Keratinocyte (primary cell): Measurements from ENCODE around the gene MAP7D3. TPM values are rescaled to one million over a fixed set of nuclear protein-coding genes. Genes with fewer than 3 reads are reported as not detected.
"Not testable (repeated sequence)": the region's sequence is repeated elsewhere in the genome, so short reads cannot be mapped to it uniquely, and the experiment has no call there.

Source experiments
- DNase-seq: peaks from one replicate; pipeline ENCODE4 v3.0.0-alpha.2; 2011; ENCODE audit warnings: low read depth, missing footprints, low spot score
- FAIRE-seq: peaks from 2 replicates; lab custom pipeline; 2011; peaks lifted over from hg19 to GRCh38; lab: Jason Lieb, UNC
- H2AFZ ChIP-seq: 2 replicates; pipeline ENCODE4 v1.6.0; 2012; ENCODE audit warnings: low read length, control low read depth, inconsistent platforms; ENCODE audit not compliant: control insufficient read depth
- H3K27ac ChIP-seq: 2 replicates; pipeline ENCODE4 v1.5.1; 2011; ENCODE audit warnings: low read length; ENCODE audit not compliant: control insufficient read depth, insufficient read depth
- H3K27me3 ChIP-seq: 3 replicates; pipeline ENCODE4 v1.6.0; 2011; ENCODE audit warnings: low read length; ENCODE audit not compliant: control insufficient read depth, insufficient read depth; ENCODE audit errors: extremely low read depth
- H3K36me3 ChIP-seq, 2 experiments: 2 replicates in 1 of 2; 3 replicates in 1 of 2; pipeline ENCODE4 v1.5.1; 2011; ENCODE audit warnings: low read length in 2 of 2, mild to moderate bottlenecking in 1 of 2; ENCODE audit not compliant: control insufficient read depth in 2 of 2, insufficient read depth in 2 of 2; ENCODE audit errors: extremely low read depth in 1 of 2
- H3K4me1 ChIP-seq: 3 replicates; pipeline ENCODE4 v1.5.1; 2011; ENCODE audit warnings: low read length; ENCODE audit not compliant: control insufficient read depth, insufficient read depth; ENCODE audit errors: extremely low read depth
- H3K4me2 ChIP-seq: 3 replicates; pipeline ENCODE4 v1.6.0; 2011; ENCODE audit warnings: low read depth, low read length; ENCODE audit not compliant: control insufficient read depth, insufficient read depth; ENCODE audit errors: extremely low read depth
- H3K4me3 ChIP-seq, 3 experiments: fragments of 200-600 bp in 1 of 3; sonication (generic) in 1 of 3; 2 replicates in 2 of 3; 3 replicates in 1 of 3; pipeline ENCODE4 v1.5.1; 2011 to 2016; ENCODE audit warnings: low read length in 3 of 3, mild to moderate bottlenecking in 3 of 3, control low read depth in 2 of 3, inconsistent platforms in 1 of 3, low read depth in 1 of 3, mixed read lengths in 1 of 3, mixed run types in 1 of 3, moderate library complexity in 1 of 3; ENCODE audit not compliant: control insufficient read depth in 2 of 3, insufficient read depth in 2 of 3; ENCODE audit errors: extremely low read depth in 1 of 3
- H3K79me2 ChIP-seq: 2 replicates; pipeline ENCODE4 v1.6.0; 2012; ENCODE audit warnings: low read length; ENCODE audit not compliant: control insufficient read depth, insufficient read depth
- H3K9ac ChIP-seq: 3 replicates; pipeline ENCODE4 v1.6.0; 2011; ENCODE audit warnings: low read length; ENCODE audit not compliant: control insufficient read depth, insufficient read depth; ENCODE audit errors: extremely low read depth
- H3K9me1 ChIP-seq: 3 replicates; pipeline ENCODE4 v1.6.0; 2011; ENCODE audit warnings: low read length; ENCODE audit not compliant: control insufficient read depth, insufficient read depth; ENCODE audit errors: extremely low read depth
- H3K9me3 ChIP-seq: 2 replicates; pipeline ENCODE4 v1.5.1; 2012; ENCODE audit warnings: low read depth, low read length; ENCODE audit not compliant: control insufficient read depth
- H4K20me1 ChIP-seq: 3 replicates; pipeline ENCODE4 v1.6.0; 2011; ENCODE audit warnings: low read length; ENCODE audit not compliant: control insufficient read depth, insufficient read depth; ENCODE audit errors: extremely low read depth
- CTCF ChIP-seq, 3 experiments: IDR thresholded peaks in 1 of 3; conservative IDR thresholded peaks in 1 of 3; optimal IDR thresholded peaks in 1 of 3; 2 replicates in 2 of 3; 3 replicates in 1 of 3; pipeline versions ENCODE3 to v1.5.1; 2011; ENCODE audit warnings: low read length in 3 of 3, mild to moderate bottlenecking in 3 of 3, moderate library complexity in 2 of 3, control low read depth in 1 of 3, inconsistent platforms in 1 of 3; ENCODE audit not compliant: insufficient read depth in 2 of 3; ENCODE audit errors: extremely low read depth in 1 of 3
- EZH2 ChIP-seq: IDR thresholded peaks from one replicate; pipeline ENCODE4 v1.6.1; 2012; ENCODE audit warnings: inconsistent platforms, mild to moderate bottlenecking, low read length, moderate library complexity
- dilution Hi-C: fragments of 300-500 bp; cut with MboI; formaldehyde crosslinking; loops from one replicate; pipeline ENCODE4 v1.7.0; 2020; ENCODE audit warnings: low sequenced_read_pairs; ENCODE audit not compliant: extremely low pct_ligation_motif_present
- polyA plus RNA-seq, 5 experiments: library from polyadenylated mRNA; depleted of rRNA in 3 of 5; stranded (reverse) in 3 of 5; stranded (forward) in 1 of 5; unstranded in 1 of 5; fragments of >200 nt; gene quantifications; 1 replicate in 1 of 5; 2 replicates in 3 of 5; 3 replicates in 1 of 5; pipeline versions ENCODE4 v1.2.1 to v1.2.3, GENCODE V29; 2011 to 2012; ENCODE audit warnings: missing spikeins in 2 of 5, low read depth in 1 of 5, low replicate concordance in 1 of 5

The MAP7D3 gene
- polyA plus RNA-seq, 1 donor (not counting 4 experiments of a cell fraction or from before 2014, with no cell fraction given) = 13.6 TPM

- no peaks in the 10 kb centered on the region for H3K36me3 ChIP-seq
- H3K4me2 ChIP-seq = no peak overlapping the region
- H3K4me3 ChIP-seq = no peak overlapping the region
- peaks cover 7% of the 10 kb centered on the region for H3K4me1 ChIP-seq
- H3K9ac ChIP-seq = no peak overlapping the region
- no peaks in the 10 kb centered on the region for H3K9me3 ChIP-seq
- H3K27me3 ChIP-seq = no peaks in the 10 kb centered on the region
- TF ChIP-seq EZH2 = no peak
- H2AFZ ChIP-seq = no peak overlapping the region
- H3K27ac ChIP-seq = no peak overlapping the region
- FAIRE-seq = no peak
- H3K79me2 ChIP-seq = no peaks in the 10 kb centered on the region
- H4K20me1 ChIP-seq = no peaks in the 10 kb centered on the region
- DNase-seq = no peak
- no peaks in the 10 kb centered on the region for H3K9me1 ChIP-seq
- dilution Hi-C loops = no loop called here
These were observed 41.5 kb upstream of the MAP7D3 start for GRCh38 chrX:136292656-136293055.

GRCh38 chrX:136291824-136292223 is 40.6 kb upstream of the MAP7D3 start:
- no peak for FAIRE-seq
- no peaks in the 10 kb centered on the region for H3K9me1 ChIP-seq
- dilution Hi-C loops = no loop called here
- no peaks in the 10 kb centered on the region for H4K20me1 ChIP-seq
- H3K27me3 ChIP-seq = no peaks in the 10 kb centered on the region
- TF ChIP-seq EZH2 (no peak), CTCF (optimal IDR thresholded peaks at IDR 0.05 in 1 of 3, IDR thresholded peaks at IDR 0.05 in 1 of 3, conservative IDR thresholded peaks at IDR 0.05 in 1 of 3; ENCODE audit: extremely low read depth in 1 of 3, insufficient read depth in 2 of 3, low read length in 3 of 3) (no peak)
- no peak overlapping the region for H3K4me2 ChIP-seq
- no peak overlapping the region for H3K27ac ChIP-seq
- H3K79me2 ChIP-seq = no peaks in the 10 kb centered on the region
- H3K4me3 ChIP-seq = no peak overlapping the region
- DNase-seq = no peak
- no peaks in the 10 kb centered on the region for H3K36me3 ChIP-seq
- H3K4me1 ChIP-seq = peaks cover 7% of the 10 kb centered on the region
- H3K9me3 ChIP-seq = no peaks in the 10 kb centered on the region
- H3K9ac ChIP-seq = no peak overlapping the region
- no peak overlapping the region for H2AFZ ChIP-seq

- H3K27ac ChIP-seq, FAIRE-seq, H2AFZ ChIP-seq, dilution Hi-C loops, H3K4me3 ChIP-seq, H3K9ac ChIP-seq, H3K4me1 ChIP-seq, H3K4me2 ChIP-seq, H3K36me3 ChIP-seq, H3K27me3 ChIP-seq, H3K9me3 ChIP-seq, H4K20me1 ChIP-seq, H3K9me1 ChIP-seq, H3K79me2 ChIP-seq, DNase-seq: not testable (repeated sequence)
These were observed 35.2 kb upstream of the MAP7D3 start for GRCh38 chrX:136286375-136286774.
